ENCODE results near the gene MYO1G.

MYO1G gene

GRCh38 chr7:44965937-44966730 is 12.7 kb downstream of the MYO1G start:
- no peak for DNase-seq (ENCODE audit: low read depth)
- H3K4me3 ChIP-seq (ENCODE audit: low read length) = no peak overlapping the region
- no peak for TF ChIP-seq CTCF (IDR thresholded peaks at IDR 0.05; ENCODE audit: insufficient read depth, low read depth, low read length, missing control alignments)

- TF ChIP-seq CTCF (IDR thresholded peaks at IDR 0.05; ENCODE audit: insufficient read depth, low read depth, low read length, missing control alignments) = no peak
- no peak for DNase-seq (ENCODE audit: low read depth)
Measured at GRCh38 chr7:44965441-44965903, 13.3 kb downstream of the MYO1G start.

GRCh38 chr7:44964831-44965440 is 13.9 kb downstream of the MYO1G start:
- DNase-seq (ENCODE audit: low read depth) = no peak
- no peak overlapping the region for H3K4me3 ChIP-seq (ENCODE audit: low read length)
- no peak for TF ChIP-seq CTCF (IDR thresholded peaks at IDR 0.05; ENCODE audit: insufficient read depth, low read depth, low read length, missing control alignments)

More at GRCh38 chr7:44965441-44965903, 13.3 kb downstream of the MYO1G start:
- no peak overlapping the region for H3K4me3 ChIP-seq (ENCODE audit: low read length)

- DNase-seq (ENCODE audit: low read depth) = peak; percentile 24
- TF ChIP-seq CTCF (IDR thresholded peaks at IDR 0.05; ENCODE audit: insufficient read depth, low read depth, low read length, missing control alignments) = peak; percentile 41
- no peak overlapping the region for H3K4me3 ChIP-seq (ENCODE audit: low read length)
Measured at GRCh38 chr7:44964384-44964830, 14.4 kb downstream of the MYO1G start.

GRCh38 chr7:44963364-44964290 is 15.2 kb downstream of the MYO1G start:
- no peak for TF ChIP-seq CTCF (IDR thresholded peaks at IDR 0.05; ENCODE audit: insufficient read depth, low read depth, low read length, missing control alignments)
- H3K4me3 ChIP-seq (ENCODE audit: low read length) = no peak overlapping the region
- no peak for DNase-seq (ENCODE audit: low read depth)

GRCh38 chr7:44962483-44963251 is 16.1 kb downstream of the MYO1G start:
- no peak for TF ChIP-seq CTCF (IDR thresholded peaks at IDR 0.05; ENCODE audit: insufficient read depth, low read depth, low read length, missing control alignments)
- DNase-seq (ENCODE audit: low read depth) = peak; percentile 50

More at GRCh38 chr7:44962483-44963251, 16.1 kb downstream of the MYO1G start:
- H3K4me3 ChIP-seq (ENCODE audit: low read length) = peak overlapping the region; percentile 23

Measured in epithelial cell of esophagus (primary cell).